Measurements from ENCODE around the gene DBP.

DBP gene

DNA sequence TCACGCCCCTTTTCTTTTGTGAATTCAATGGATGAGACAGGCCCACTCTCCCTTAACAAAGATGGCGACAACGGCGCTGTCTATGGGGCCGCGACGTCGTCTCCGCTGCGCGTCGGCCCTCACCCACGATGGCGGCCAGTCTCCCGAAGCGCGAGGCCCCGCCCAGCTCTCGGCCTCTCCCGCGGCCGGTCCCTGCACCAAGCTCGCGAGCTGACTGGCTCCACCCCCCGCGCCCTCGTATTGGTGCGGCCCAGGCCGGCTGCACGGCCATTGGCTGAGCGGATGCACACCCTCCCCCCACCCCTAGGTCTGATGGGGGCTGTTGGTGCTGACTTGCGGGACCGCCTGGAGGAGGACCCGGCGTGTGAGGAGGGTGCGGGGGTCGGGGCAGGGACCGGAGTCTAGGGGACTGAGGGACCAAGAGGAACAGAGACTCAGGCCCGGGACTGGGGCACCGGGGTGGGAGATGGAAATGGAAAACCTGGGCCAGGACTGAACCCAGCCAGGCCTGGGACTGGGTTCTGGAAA lies 13.0 kb downstream of the DBP start:
- ChIA-PET CTCF (interaction anchor here (0.9 to 3.9 kb wide), 3 partner anchors 10 to 135 kb away, joined by 3 to 20 read pairs (median 3); no protein-coding TSS in a partner anchor), POLR2A (interaction anchor here (0.6 to 1.2 kb wide), 3 partner anchors 8 to 15 kb away, joined by 3 to 5 read pairs (median 3); partner anchors contain the start of gene FAM83E)
- TF ChIP-seq, protein P1, sequence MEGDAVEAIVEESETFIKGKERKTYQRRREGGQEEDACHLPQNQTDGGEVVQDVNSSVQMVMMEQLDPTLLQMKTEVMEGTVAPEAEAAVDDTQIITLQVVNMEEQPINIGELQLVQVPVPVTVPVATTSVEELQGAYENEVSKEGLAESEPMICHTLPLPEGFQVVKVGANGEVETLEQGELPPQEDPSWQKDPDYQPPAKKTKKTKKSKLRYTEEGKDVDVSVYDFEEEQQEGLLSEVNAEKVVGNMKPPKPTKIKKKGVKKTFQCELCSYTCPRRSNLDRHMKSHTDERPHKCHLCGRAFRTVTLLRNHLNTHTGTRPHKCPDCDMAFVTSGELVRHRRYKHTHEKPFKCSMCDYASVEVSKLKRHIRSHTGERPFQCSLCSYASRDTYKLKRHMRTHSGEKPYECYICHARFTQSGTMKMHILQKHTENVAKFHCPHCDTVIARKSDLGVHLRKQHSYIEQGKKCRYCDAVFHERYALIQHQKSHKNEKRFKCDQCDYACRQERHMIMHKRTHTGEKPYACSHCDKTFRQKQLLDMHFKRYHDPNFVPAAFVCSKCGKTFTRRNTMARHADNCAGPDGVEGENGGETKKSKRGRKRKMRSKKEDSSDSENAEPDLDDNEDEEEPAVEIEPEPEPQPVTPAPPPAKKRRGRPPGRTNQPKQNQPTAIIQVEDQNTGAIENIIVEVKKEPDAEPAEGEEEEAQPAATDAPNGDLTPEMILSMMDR (IDR thresholded peaks at IDR 0.05; ENCODE audit: control extremely low read depth, extremely low read depth, low read depth, missing control alignments), result no peak

DNA sequence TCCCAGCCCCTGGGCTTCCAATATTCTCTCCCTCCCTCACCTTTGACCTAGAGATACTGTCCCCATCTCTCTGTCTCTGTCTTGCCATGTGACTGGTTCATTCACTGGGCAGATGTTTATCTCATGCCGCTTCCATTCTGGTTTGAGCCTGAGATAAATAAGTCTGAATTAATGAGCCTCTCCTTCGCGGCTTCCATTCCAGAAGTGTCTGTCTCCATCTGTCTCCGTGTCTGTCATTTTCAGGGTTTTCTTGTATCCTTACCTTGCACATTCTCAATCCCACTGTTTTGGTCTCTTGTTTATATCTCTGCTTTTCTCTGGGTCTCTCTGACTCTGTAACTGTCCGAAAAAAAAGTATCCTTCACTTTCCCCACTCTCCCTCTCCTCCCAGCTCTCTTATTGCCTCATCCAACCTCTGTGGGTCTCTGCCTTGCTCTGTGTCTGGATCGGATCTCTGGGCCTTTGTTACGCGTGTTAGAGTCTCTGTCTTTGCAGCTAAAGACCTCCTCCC lies 13.6 kb downstream of the DBP start:
- DNase-seq (ENCODE audit: extremely low spot score), result no peak
- TF ChIP-seq, protein P1 (IDR thresholded peaks at IDR 0.05; ENCODE audit: control extremely low read depth, extremely low read depth, low read depth, missing control alignments), result no peak
- CTCF ChIA-PET, result interaction anchor here (0.9 to 3.9 kb wide), 2 partner anchors 10 to 36 kb away, joined by 3 to 20 read pairs; no protein-coding TSS in a partner anchor
- POLR2A ChIA-PET, result interaction anchor here (0.8 to 1.2 kb wide), 2 partner anchors 9 to 15 kb away, joined by 3 read pairs; partner anchors contain the start of gene FAM83E

More for the DNA sequence above, 13.0 kb downstream of the DBP start:
- peak; percentile 96 for DNase-seq (ENCODE audit: extremely low spot score)

DNA sequence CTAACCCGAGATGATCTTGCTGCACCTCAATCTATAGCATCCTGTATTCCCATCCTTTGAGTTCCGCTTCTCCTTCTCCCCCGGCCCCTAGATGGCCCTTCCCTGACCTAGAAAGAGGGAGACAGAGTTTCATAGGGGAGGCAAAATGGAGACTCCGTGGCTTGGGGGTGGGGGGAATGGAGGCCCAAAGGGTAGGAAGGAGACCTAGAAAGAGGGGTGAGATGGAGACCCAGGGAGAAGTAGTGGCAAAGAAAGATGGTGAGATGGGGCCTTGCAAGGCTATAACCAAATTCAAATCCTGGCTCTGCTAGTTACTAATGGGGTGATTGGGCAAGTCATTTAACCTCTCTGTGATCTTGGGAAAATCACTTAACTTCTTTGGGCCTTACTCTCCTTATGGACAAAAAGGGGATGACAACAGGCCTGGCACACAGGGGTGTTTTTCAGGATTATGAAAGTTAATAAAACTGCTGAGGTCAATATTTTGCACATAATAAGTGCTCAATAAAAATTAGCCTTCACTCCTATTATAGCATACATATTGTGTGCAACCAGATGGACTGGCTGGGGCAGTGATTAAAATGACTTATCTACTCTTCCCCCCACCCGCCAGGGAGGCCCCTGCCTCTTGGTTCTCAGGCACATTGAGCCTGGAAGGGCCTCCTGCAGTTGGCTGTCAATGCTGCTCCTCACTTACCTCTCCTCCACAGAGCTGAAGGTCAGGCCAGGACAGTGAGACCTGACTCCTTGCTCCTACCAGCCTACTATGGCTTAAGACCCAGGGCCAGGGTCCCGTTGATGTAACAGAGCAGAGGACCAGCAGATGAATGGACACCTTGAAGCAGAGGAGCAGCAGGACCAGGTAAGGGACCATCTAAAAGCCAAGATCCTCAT lies 17.2 kb downstream of the DBP start:
- TF ChIP-seq, protein P1 (IDR thresholded peaks at IDR 0.05; ENCODE audit: control extremely low read depth, extremely low read depth, low read depth, missing control alignments), result no peak
- CTCF ChIA-PET, result interaction anchor here (1.3 to 3.7 kb wide), 2 partner anchors 11 to 12 kb away, joined by 5 to 21 read pairs; no protein-coding TSS in a partner anchor
- DNase-seq (ENCODE audit: extremely low spot score), result no peak
- POLR2A ChIA-PET, result interaction anchor here (0.5 to 3.7 kb wide), 13 partner anchors 11 to 1191 kb away, joined by 3 to 38 read pairs (median 4); partner anchors contain the start of genes DBP, KDELR1, RUVBL2 and SYNGR4

DNA sequence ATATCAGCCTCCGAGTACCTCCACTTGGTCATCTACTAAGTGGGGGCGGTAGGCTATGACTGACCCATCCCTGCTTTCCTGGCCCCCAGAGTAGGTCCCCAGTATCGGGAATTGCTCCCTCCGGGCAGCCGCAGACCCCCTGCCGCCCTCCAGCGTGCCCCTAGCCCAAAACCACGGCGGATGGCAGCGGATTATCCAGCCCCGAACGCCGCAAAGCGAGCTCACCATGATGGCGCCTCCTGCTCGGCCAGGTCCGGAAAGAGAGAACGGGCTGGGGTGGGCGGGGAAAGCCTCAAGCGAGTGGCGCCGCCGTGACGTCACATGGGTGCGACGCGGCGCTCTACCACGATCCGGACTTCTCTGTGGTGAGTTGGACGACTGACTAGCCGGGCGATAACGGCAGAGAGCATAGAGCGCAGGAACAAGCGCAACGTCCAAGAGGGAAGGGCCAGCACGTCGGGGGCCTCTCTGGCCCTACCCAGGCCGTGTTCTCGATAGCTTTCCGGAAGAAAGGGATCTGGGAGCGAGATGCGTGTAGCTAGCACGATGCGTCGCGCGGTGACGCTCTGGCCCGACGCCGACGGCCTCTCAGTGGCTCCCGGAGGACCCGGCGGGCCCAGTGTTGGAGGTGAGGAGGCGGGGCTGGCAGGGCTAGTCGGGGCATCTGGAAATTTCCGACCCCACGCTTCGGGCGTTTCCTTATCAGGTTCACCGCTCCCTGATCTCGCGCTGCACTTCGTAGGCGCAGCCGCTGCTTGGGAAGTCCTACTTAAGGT lies 18.1 kb downstream of the DBP start, which contains the start of the genes RPL18 and SPHK2:
RPL18 (minus strand) TSS at position 263 of the 776 bp plus-strand sequence; CDS start at position 228, 35 bp downstream.
SPHK2 (plus strand) TSS at position 591 of the 776 bp plus-strand sequence. CDS start 1,009 bp downstream, outside the sequence.
- TF ChIP-seq, protein P1 (IDR thresholded peaks at IDR 0.05; ENCODE audit: control extremely low read depth, extremely low read depth, low read depth, missing control alignments), result peak; percentile 6
- ChIA-PET POLR2A (interaction anchor here (0.5 to 3.7 kb wide), 18 partner anchors 10 to 1192 kb away, joined by 3 to 38 read pairs (median 4); partner anchors contain the start of genes CA11, DBP, KDELR1 and RUVBL2), CTCF (interaction anchor here (0.6 to 3.7 kb wide), 3 partner anchors 11 to 944 kb away, joined by 3 to 21 read pairs (median 3); no protein-coding TSS in a partner anchor)
- peak; percentile 98 for DNase-seq (ENCODE audit: extremely low spot score)

DNA sequence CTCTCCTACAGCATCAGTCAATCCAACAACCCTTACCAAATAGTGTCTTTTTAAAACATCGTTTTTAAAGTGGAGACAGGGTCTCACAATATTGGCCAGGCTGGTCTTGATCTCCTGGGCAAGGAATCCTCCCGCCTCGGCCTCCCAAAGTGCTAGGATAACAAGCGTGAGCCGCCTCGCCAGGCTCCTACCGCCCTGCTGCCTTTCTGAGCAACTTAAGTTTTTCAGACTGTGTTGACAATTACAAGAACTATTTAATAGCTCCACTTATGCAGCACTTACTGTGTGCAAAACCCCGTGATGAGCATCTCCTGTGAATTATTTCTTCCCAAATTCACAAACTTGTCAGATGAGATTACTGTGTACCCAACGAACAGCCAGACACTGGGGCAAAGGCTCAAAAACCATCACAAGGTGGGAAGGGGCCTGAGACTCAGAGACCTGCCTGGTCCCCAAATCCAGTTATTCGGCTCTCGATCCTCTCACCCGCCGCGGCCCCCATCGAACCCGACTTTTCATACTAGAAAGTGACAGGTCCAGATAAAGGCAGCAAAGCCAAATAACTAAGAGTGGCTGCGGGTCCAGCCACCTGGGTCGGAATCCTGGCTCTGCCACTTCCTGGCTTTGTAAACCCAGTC lies 18.8 kb downstream of the DBP start:
- no peak for DNase-seq (ENCODE audit: extremely low spot score)
- POLR2A ChIA-PET, result interaction anchor here (0.6 to 3.7 kb wide), 10 partner anchors 9 to 472 kb away, joined by 3 to 38 read pairs (median 5); partner anchors contain the start of genes CA11 and DBP

More for the DNA sequence above, 18.8 kb downstream of the DBP start:
- CTCF ChIA-PET, result interaction anchor here (1.2 to 3.7 kb wide), 3 partner anchors 10 to 34 kb away, joined by 3 to 21 read pairs (median 4); no protein-coding TSS in a partner anchor
- TF ChIP-seq, protein P1 (IDR thresholded peaks at IDR 0.05; ENCODE audit: control extremely low read depth, extremely low read depth, low read depth, missing control alignments), result no peak
